Measurements from ENCODE around the gene EPHB3. TPM values are rescaled to one million over a fixed set of nuclear protein-coding genes. Genes with fewer than 3 reads are reported as not detected.
A peak's percentile ranks its signal among the peaks of the same experiment; 100 is the strongest.

EPHB3 gene
- total RNA-seq, 1 experiment from 2014 or later: 4.1 TPM

DNA sequence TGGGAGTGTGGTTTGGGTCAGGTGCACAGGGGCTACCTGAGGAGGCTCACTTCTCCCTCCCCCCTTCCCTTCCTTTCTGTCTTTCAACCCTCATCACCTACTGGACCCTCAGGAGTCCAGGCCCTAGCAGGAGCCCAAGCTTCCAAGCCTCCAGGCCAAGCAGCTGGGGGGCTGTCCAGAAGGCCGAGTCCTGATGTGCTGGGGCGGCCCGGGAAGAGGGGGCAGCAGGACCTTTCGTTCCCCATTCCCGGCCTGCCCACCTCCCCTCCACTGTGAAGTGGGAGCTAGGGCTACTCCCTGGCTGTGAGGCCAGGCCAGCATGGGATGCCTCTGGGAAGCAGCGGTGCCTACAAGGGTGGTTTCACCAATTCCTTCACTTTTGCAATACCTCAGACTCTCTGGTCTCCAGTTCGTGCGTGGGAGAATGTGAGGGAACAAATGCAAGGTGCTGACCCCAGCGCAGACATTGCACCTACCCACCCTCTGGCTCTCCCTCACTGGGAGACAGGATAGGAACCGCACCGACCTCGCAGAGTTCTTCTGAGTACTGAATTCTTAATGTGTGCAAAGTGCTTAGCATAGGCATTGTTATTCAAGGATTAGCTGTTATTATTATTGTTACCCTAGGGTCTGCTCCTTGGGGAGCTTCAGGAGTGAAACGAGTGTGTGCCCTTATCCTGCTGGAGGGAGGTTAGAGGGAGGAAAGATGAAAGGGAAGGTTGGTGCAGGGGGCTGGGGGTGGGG lies 2.5 kb downstream of the EPHB3 start:
- H3K36me3 ChIP-seq: no peaks in the 10 kb centered on the region
- no peaks in the 10 kb centered on the region for H3K9me3 ChIP-seq (replicated peaks)
- H3K27me3 ChIP-seq (replicated peaks): no peaks in the 10 kb centered on the region
- H3K27ac ChIP-seq: no peak overlapping the region
- DNase-seq (ENCODE audit: low read depth in 1 of 2, low spot score in 2 of 2): no peak
- no peak overlapping the region for H3K4me3 ChIP-seq
- H3K4me1 ChIP-seq (replicated peaks): peaks cover 46% of the 10 kb centered on the region

- Histone ChIP-seq H3K27me3 (replicated peaks) (no peaks in the 10 kb centered on the region), H3K4me3 (no peak overlapping the region), H3K4me1 (replicated peaks) (peaks cover 54% of the 10 kb centered on the region), H3K9me3 (replicated peaks) (no peaks in the 10 kb centered on the region), H3K27ac (no peak overlapping the region), H3K36me3 (no peaks in the 10 kb centered on the region)
- DNase-seq (ENCODE audit: low read depth in 1 of 2, low spot score in 2 of 2): no peak
Measured at GRCh38 chr3:184564685-184565385, 3.2 kb downstream of the EPHB3 start.

DNA sequence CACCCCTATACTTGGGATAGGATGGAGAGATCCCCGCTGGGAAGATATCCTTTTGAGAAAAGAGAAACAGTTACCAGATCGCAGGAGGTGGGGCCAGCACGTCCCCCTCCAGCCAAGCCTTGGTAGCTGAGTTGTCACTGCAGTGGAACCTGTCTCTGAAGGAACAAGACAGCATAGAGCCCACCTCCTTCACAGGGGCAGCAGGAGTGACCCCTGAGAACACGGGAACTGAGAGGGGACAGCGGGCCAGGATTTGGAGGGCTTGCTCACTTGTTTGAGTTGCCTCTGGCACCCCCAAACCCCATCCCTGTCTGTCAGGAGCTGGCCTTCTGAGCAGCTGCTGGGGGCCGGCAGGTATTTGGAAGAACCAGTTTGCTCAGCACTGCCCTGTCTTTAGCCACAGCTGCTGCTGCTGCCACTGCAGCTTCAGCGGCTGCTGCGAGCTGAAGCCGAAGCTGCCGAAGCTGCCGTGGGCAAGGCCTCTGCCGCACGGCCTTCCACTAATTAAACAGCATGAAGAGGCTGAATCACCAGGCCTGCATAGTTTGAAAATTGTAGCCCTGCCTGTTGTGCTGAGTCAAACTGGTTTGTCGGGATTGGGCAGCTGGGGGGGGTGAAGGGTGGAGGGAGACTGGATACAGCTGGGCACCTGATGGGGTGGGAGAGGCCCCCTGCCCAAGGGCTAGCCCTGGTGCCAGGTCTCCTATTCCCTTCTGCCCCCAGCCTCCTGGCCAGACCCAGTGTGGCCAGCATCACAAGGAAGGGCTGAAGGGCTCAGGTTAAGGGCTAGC lies 4.0 kb downstream of the EPHB3 start:
- peaks cover 52% of the 10 kb centered on the region for H3K4me1 ChIP-seq (replicated peaks)
- no peaks in the 10 kb centered on the region for H3K36me3 ChIP-seq
- H3K27ac ChIP-seq: no peak overlapping the region
- H3K9me3 ChIP-seq (replicated peaks): no peaks in the 10 kb centered on the region
- no peaks in the 10 kb centered on the region for H3K27me3 ChIP-seq (replicated peaks)
- DNase-seq (ENCODE audit: low read depth in 1 of 2, low spot score in 2 of 2): peak; percentile 58 to 77
- H3K4me3 ChIP-seq: no peak overlapping the region

- no peak overlapping the region for H3K4me3 ChIP-seq
- no peak overlapping the region for H3K27ac ChIP-seq
- H3K27me3 ChIP-seq (replicated peaks): no peaks in the 10 kb centered on the region
- H3K9me3 ChIP-seq (replicated peaks): no peaks in the 10 kb centered on the region
- H3K4me1 ChIP-seq (replicated peaks): peaks cover 47% of the 10 kb centered on the region
- H3K36me3 ChIP-seq: no peaks in the 10 kb centered on the region
- DNase-seq (ENCODE audit: low read depth in 1 of 2, low spot score in 2 of 2): no peak
Measured at GRCh38 chr3:184566441-184567414, 5.1 kb downstream of the EPHB3 start.

DNA sequence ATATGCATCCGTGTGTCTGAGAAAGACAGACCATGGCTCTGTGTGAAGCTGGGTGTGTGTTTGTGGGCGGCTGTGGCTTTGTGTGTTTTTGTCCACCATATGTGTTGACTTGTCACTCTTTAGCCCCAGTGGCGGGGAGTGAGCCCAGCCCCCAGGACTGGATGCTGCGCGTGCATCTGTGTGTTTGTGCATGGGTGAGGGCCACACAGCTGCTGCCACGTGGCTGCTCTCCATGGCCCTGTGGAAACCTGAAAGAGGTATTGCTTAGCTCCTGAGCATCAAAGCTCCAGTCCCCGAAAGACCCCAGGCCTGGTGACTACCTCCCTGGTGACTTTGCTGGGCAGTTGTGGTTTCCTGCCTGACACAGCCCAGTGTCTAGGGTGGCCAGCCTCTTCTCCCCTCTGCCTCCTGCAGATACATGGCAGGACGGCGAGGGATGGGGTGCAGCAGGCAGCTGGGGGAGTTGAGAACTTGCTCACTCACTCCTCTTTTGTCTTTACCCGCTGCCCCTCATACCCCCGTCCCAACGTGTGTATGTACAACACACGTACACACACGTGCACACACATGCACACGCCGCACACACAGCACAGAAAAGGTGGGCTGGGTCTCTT lies 6.5 kb downstream of the EPHB3 start:
- no peak for DNase-seq (ENCODE audit: low read depth in 1 of 2, low spot score in 2 of 2)
- peaks cover 37% of the 10 kb centered on the region for H3K4me1 ChIP-seq (replicated peaks)
- no peaks in the 10 kb centered on the region for H3K27me3 ChIP-seq (replicated peaks)
- H3K9me3 ChIP-seq (replicated peaks): no peaks in the 10 kb centered on the region
- H3K27ac ChIP-seq: peak overlapping the region; percentile 43; the same call in 1 of the 2 replicates
- no peaks in the 10 kb centered on the region for H3K36me3 ChIP-seq
- H3K4me3 ChIP-seq: peak overlapping the region; percentile 45

DNA sequence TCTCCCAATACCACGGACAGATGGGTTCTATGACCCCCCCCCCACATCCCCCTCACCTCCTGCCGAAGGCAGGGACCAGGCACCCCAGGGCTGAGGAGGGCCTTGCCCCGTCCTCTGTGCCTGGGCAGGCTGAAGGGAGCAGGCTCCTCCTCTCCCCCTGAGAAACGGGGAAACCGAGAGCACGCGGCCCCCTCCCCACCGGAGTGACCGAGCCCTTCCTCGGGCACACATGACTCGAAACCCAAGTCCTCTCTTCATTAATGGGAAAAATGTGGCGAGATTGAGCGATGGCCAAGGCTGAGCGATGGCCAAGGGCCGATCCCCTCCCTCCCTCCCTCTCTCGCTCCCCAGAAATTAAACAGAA lies 7.0 kb downstream of the EPHB3 start:
- DNase-seq (ENCODE audit: low read depth in 1 of 2, low spot score in 2 of 2): no peak
- Histone ChIP-seq H3K27me3 (replicated peaks) (no peaks in the 10 kb centered on the region), H3K9me3 (replicated peaks) (no peaks in the 10 kb centered on the region), H3K27ac (peak overlapping the region; percentile 43), H3K4me3 (peak overlapping the region; percentile 45), H3K4me1 (replicated peaks) (peaks cover 37% of the 10 kb centered on the region), H3K36me3 (no peaks in the 10 kb centered on the region)

DNA sequence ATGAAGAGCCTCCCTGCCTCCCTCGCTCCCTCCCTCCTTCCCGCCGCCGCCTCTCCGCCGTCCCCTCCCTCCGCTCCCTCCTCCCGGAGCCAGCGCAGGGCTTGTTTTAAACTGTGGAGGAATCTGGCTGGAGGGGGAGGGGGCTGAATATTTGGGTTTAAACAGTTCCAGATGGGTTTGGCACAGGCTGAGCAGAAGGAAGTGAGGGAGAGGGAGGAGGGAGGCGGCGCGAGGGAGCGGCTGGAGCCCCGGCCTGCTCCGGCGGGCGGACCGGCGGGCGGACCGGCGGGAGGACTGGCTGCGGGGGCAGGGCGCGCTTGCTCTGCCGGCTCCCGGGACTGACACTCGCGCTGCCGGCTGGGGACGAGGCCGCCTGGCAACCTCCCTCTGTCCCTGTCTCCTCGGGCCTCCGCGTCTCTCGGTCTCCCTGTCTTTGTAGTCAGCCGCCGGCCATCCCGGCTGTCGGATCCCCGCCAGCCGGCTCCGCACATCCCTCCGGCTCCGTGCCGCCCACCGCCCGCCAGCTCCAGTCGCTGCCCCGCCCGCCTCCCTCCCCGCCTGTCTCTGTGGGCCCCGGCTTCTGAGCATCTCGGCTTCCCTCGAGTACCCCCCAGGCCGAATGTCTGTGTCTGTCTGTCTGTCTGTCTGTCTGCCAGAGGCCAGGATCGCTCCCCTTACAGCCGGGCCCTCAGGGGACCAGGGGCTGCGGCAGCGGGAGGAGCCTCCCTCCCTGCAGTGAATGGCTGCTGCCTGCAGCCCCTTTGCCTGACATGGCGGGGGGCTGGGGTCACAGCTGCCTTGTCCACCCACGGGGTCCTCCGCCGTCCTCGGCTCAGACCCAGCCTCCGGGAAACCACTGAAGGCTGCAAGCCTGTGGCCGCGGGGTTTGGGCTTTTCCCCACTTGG lies 7.6 kb downstream of the EPHB3 start:
- Histone ChIP-seq H3K36me3 (no peaks in the 10 kb centered on the region), H3K27ac (peak overlapping the region; percentile 66), H3K4me1 (replicated peaks) (peaks cover 37% of the 10 kb centered on the region), H3K9me3 (replicated peaks) (no peaks in the 10 kb centered on the region), H3K4me3 (peak overlapping the region; percentile 45), H3K27me3 (replicated peaks) (no peaks in the 10 kb centered on the region)
- peak; percentile 91 to 94 for DNase-seq (ENCODE audit: low read depth in 1 of 2, low spot score in 2 of 2)

DNA sequence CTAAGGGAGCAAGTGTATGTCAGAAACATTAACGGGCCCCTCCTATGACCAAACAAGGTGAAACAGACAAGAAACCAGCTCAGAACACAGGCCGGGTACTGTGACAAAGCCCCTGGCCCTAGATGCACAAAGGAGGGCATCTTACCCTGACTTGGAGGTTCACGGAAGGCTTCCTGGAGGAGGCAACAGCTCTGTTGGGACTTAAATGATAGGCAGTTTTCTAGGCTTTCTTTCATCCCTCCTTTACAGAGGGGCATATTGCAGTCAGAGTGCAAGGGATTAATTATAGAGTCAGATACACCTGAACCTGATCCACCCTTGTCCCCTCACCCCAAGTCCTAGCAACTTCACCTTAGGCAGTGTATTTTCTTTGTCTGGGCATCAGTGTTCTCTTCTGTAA lies 8.4 kb downstream of the EPHB3 start:
- Histone ChIP-seq H3K27ac (no peak overlapping the region), H3K9me3 (replicated peaks) (no peaks in the 10 kb centered on the region), H3K4me1 (replicated peaks) (peaks cover 41% of the 10 kb centered on the region), H3K4me3 (no peak overlapping the region), H3K27me3 (replicated peaks) (no peaks in the 10 kb centered on the region), H3K36me3 (no peaks in the 10 kb centered on the region)
- DNase-seq (ENCODE audit: low read depth in 1 of 2, low spot score in 2 of 2): no peak

- peaks cover 36% of the 10 kb centered on the region for H3K4me1 ChIP-seq (replicated peaks)
- H3K36me3 ChIP-seq: no peaks in the 10 kb centered on the region
- no peaks in the 10 kb centered on the region for H3K9me3 ChIP-seq (replicated peaks)
- H3K27ac ChIP-seq: no peak overlapping the region
- no peaks in the 10 kb centered on the region for H3K27me3 ChIP-seq (replicated peaks)
- no peak for DNase-seq (ENCODE audit: low read depth in 1 of 2, low spot score in 2 of 2)
- H3K4me3 ChIP-seq: no peak overlapping the region
Measured at GRCh38 chr3:184570489-184570888, 8.9 kb downstream of the EPHB3 start.

DNA sequence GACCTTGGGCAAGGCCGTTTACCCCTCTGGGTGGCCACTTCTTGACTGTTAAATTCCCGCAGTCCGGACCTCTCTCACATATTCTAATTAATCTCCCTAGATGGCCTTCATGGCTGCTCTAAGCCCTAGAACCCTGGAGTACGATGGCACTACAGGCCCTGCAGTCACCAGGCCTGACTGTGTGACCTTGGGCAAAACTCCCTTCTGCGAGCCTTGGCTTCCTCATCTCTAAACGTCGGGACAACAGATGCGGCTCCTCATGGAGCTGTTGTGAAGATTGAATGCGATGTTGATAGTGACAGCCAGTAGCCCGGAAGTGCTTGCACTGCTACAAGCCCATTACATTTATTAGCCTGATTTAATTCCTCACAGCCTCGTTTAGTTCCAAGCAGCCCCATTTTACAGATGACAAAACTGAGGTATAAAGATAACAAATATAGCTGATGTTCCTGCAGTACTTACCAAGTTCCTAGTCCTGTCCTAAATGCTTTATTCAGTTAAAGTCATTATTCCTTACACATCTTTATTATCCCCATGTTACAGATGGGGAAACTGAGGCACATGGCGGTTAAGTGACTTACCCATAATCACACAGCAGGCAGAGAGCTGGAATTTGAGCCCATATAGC lies 10.3 kb downstream of the EPHB3 start:
- Histone ChIP-seq H3K27ac (no peak overlapping the region), H3K9me3 (replicated peaks) (no peaks in the 10 kb centered on the region), H3K4me1 (replicated peaks) (peaks cover 25% of the 10 kb centered on the region), H3K4me3 (no peak overlapping the region), H3K36me3 (no peaks in the 10 kb centered on the region), H3K27me3 (replicated peaks) (no peaks in the 10 kb centered on the region)
- DNase-seq (ENCODE audit: low read depth in 1 of 2, low spot score in 2 of 2): no peak

DNA sequence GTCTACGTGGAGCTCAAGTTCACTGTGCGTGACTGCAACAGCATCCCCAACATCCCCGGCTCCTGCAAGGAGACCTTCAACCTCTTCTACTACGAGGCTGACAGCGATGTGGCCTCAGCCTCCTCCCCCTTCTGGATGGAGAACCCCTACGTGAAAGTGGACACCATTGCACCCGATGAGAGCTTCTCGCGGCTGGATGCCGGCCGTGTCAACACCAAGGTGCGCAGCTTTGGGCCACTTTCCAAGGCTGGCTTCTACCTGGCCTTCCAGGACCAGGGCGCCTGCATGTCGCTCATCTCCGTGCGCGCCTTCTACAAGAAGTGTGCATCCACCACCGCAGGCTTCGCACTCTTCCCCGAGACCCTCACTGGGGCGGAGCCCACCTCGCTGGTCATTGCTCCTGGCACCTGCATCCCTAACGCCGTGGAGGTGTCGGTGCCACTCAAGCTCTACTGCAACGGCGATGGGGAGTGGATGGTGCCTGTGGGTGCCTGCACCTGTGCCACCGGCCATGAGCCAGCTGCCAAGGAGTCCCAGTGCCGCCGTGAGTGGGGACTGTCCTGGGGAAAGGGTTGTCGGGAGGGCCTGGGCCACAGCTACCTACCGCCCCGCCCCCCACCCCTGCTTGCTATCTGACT lies 11.2 kb downstream of the EPHB3 start:
- Histone ChIP-seq H3K27me3 (replicated peaks) (no peaks in the 10 kb centered on the region), H3K27ac (no peak overlapping the region), H3K4me1 (replicated peaks) (peaks cover 24% of the 10 kb centered on the region), H3K36me3 (no peaks in the 10 kb centered on the region), H3K9me3 (replicated peaks) (no peaks in the 10 kb centered on the region), H3K4me3 (no peak overlapping the region)
- DNase-seq (ENCODE audit: low read depth in 1 of 2, low spot score in 2 of 2): no peak
